ENCODE measurements around the gene MRRF.

Gene MRRF

GRCh38 chr9:122229485-122229837, 35.2 kb upstream of the MRRF start:
- TF ChIP-seq, protein P1, sequence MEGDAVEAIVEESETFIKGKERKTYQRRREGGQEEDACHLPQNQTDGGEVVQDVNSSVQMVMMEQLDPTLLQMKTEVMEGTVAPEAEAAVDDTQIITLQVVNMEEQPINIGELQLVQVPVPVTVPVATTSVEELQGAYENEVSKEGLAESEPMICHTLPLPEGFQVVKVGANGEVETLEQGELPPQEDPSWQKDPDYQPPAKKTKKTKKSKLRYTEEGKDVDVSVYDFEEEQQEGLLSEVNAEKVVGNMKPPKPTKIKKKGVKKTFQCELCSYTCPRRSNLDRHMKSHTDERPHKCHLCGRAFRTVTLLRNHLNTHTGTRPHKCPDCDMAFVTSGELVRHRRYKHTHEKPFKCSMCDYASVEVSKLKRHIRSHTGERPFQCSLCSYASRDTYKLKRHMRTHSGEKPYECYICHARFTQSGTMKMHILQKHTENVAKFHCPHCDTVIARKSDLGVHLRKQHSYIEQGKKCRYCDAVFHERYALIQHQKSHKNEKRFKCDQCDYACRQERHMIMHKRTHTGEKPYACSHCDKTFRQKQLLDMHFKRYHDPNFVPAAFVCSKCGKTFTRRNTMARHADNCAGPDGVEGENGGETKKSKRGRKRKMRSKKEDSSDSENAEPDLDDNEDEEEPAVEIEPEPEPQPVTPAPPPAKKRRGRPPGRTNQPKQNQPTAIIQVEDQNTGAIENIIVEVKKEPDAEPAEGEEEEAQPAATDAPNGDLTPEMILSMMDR (IDR thresholded peaks at IDR 0.05; ENCODE audit: insufficient read depth, low read depth, low read length, missing control alignments): no peak
- no peak for DNase-seq (ENCODE audit: low read depth)
- H3K4me3 ChIP-seq (ENCODE audit: low read length): no peak overlapping the region

DNA sequence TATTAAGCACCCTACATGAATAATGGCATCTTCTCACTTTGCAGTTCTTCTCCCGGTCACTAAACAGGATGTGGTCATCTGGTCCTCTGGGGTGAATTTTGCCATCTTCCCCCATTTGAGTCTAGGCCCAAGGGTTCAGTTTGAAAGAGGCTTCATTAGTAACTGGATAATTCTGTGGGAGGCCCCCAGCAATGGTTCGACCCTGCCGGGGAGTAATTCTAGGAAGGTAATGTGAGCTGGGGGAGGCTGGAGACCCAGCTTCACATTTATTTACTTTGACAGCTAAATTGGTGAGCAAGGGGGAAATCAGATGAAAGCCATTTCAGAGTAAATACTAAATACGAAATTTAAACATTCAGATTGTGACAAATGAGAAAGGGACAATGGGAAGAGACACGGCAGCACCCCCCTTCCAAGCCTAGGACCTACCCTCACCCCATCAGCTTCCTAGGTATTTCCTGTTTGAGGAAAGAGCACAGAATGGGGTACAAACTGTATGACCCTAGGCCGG, 31.8 kb upstream of the MRRF start:
- TF ChIP-seq, protein P1 (IDR thresholded peaks at IDR 0.05; ENCODE audit: insufficient read depth, low read depth, low read length, missing control alignments): no peak
- no peak for DNase-seq (ENCODE audit: low read depth)
- H3K4me3 ChIP-seq (ENCODE audit: low read length): no peak overlapping the region

DNA sequence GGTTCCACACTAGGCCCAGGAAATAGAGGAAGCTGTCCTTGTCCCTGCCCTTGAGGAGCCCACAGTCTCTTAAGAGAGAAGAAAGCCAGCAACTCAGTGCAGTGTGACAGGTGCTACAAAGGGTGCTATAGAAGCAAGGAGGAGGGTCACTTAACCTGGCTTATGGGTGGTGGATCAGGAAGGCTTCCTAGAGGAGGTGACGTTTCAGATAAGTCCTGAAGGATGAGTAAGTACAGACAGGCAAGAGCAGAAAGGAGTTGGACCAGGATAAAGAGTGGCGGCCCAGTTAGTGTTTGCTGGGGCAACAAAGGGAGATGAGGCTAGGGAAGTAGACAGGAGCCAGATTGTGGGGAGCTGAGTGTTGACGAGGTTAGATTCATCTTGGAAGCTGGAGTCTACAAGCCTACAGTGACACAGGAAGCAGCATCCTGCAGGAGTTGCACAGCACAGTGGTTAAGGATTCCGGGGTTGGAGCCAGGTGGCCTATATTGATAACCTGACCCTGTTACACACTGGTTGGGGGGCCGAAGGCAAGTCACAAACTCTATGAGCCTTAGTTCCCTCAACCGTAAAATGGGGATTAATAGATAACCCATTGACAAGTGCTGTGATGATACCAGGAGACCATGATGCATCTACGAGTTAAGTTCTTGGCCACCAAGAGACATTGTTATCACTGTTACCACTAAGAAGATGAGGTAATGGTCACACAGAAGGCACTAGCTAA, 30.5 kb upstream of the MRRF start:
- DNase-seq (ENCODE audit: low read depth): no peak
- TF ChIP-seq, protein P1 (IDR thresholded peaks at IDR 0.05; ENCODE audit: insufficient read depth, low read depth, low read length, missing control alignments): no peak

GRCh38 chr9:122236681-122237080, 28.0 kb upstream of the MRRF start:
- H3K4me3 ChIP-seq (ENCODE audit: low read length): no peak overlapping the region
- no peak for DNase-seq (ENCODE audit: low read depth)
- TF ChIP-seq, protein P1 (IDR thresholded peaks at IDR 0.05; ENCODE audit: insufficient read depth, low read depth, low read length, missing control alignments): no peak

More for the DNA sequence above, 30.5 kb upstream of the MRRF start:
- no peak overlapping the region for H3K4me3 ChIP-seq (ENCODE audit: low read length)

GRCh38 chr9:122239722-122240121, 25.0 kb upstream of the MRRF start:
- TF ChIP-seq, protein P1 (IDR thresholded peaks at IDR 0.05; ENCODE audit: insufficient read depth, low read depth, low read length, missing control alignments): no peak
- H3K4me3 ChIP-seq (ENCODE audit: low read length): no peak overlapping the region

GRCh38 chr9:122244349-122244748, 20.3 kb upstream of the MRRF start:
- DNase-seq (ENCODE audit: low read depth): no peak
- H3K4me3 ChIP-seq (ENCODE audit: low read length): no peak overlapping the region
- TF ChIP-seq, protein P1 (IDR thresholded peaks at IDR 0.05; ENCODE audit: insufficient read depth, low read depth, low read length, missing control alignments): no peak

More at GRCh38 chr9:122239722-122240121, 25.0 kb upstream of the MRRF start:
- no peak for DNase-seq (ENCODE audit: low read depth)

- TF ChIP-seq, protein P1 (IDR thresholded peaks at IDR 0.05; ENCODE audit: insufficient read depth, low read depth, low read length, missing control alignments): no peak
- no peak for DNase-seq (ENCODE audit: low read depth)
- no peak overlapping the region for H3K4me3 ChIP-seq (ENCODE audit: low read length)
Observed at GRCh38 chr9:122246666-122247065, 18.0 kb upstream of the MRRF start.

Measured in epithelial cell of esophagus (primary cell).